K562 (cell line): ENCODE results near the gene LUM. TPM values are rescaled to one million over a fixed set of nuclear protein-coding genes. Genes with fewer than 3 reads are reported as not detected.

Experiments
- ATAC-seq: fragments of 200-7000 bp; cut with Tn5 transposase; 3 replicates; pipeline ENCODE4 v1.9.1; 2020; ENCODE audit warnings: moderate library complexity
- Bru-seq: library from RNA; stranded (reverse); fragments of 400-500 nt; gene quantifications from one replicate; lab custom pipeline; 2021; lab: Mats Ljungman, UMichigan
- BruChase-seq, 2 experiments: library from RNA; stranded (reverse); fragments of 400-500 nt; gene quantifications; one replicate each; lab custom pipeline; 2021; lab: Mats Ljungman, UMichigan
- BruUV-seq: library from RNA; stranded (reverse); fragments of 400-500 nt; replicated peaks from 2 replicates; lab custom pipeline; 2021; lab: Mats Ljungman, UMichigan
- CTCF ChIA-PET: fragments of 300-600 bp; formaldehyde crosslinking; extraction: SDS; loops from one replicate; lab custom pipeline; 2021; ENCODE audit warnings: low intra/inter-chr PET ratio; lab: Yijun Ruan, JAX
- POLR2A ChIA-PET: fragments of 300-600, 350-650 bp; sonication (Branson Sonifier 250); formaldehyde crosslinking; extraction: SDS; loops from one replicate; lab custom pipeline; 2021; ENCODE audit warnings: antibody characterized with exemption, inconsistent platforms; lab: Yijun Ruan, JAX
- DNase-seq, 4 experiments: peaks; one replicate each; pipeline versions ENCODE4 v3.0.0 to v3.0.0-alpha.2; 2011 to 2018; ENCODE audit warnings: low spot score in 3 of 4, mixed read lengths in 3 of 4; ENCODE audit errors: extremely low read depth in 1 of 4
- FAIRE-seq: peaks from 2 replicates; lab custom pipeline; 2011; peaks lifted over from hg19 to GRCh38; lab: Jason Lieb, UNC
- H2AFZ ChIP-seq: 2 replicates; pipeline ENCODE4 v1.6.0; 2011; ENCODE audit warnings: low read depth, low read length, control low read depth, inconsistent platforms
- H3K27ac ChIP-seq: fragments of 200-600 bp; 3 replicates; pipeline ENCODE4 v1.8.0; 2011; ENCODE audit warnings: low read depth, mild to moderate bottlenecking, control low read depth, inconsistent platforms, low read length, moderate library complexity, mixed read lengths; ENCODE audit errors: extremely low read depth
- H3K27me3 ChIP-seq, 2 experiments: fragments of 300-600 bp in 1 of 2; 2 replicates in 1 of 2; 3 replicates in 1 of 2; pipeline versions ENCODE4 v1.6.0 to v1.8.0; 2011; ENCODE audit warnings: inconsistent platforms in 2 of 2, low read length in 2 of 2, mild to moderate bottlenecking in 1 of 2, mixed read lengths in 1 of 2, moderate library complexity in 1 of 2; ENCODE audit not compliant: control insufficient read depth in 2 of 2, insufficient read depth in 2 of 2
- H3K36me3 ChIP-seq: fragments of 300-600 bp; 3 replicates; pipeline ENCODE4 v1.8.0; 2011; ENCODE audit warnings: mild to moderate bottlenecking, low read length, inconsistent platforms; ENCODE audit not compliant: control insufficient read depth, insufficient read depth
- H3K4me1 ChIP-seq, 2 experiments: fragments of 200-600 bp in 1 of 2; replicated peaks in 1 of 2; 2 replicates in 1 of 2; 3 replicates in 1 of 2; pipeline versions ENCODE4 v1.5.1 to v1.8.0; 2011; ENCODE audit warnings: inconsistent platforms in 2 of 2, low read length in 2 of 2, mild to moderate bottlenecking in 1 of 2, mixed read lengths in 1 of 2, moderate library complexity in 1 of 2; ENCODE audit not compliant: control insufficient read depth in 2 of 2, insufficient read depth in 2 of 2
- H3K4me2 ChIP-seq: 2 replicates; pipeline ENCODE4 v1.6.1; 2011; ENCODE audit warnings: low read length, control low read depth, inconsistent platforms, mixed read lengths; ENCODE audit not compliant: insufficient read depth
- H3K4me3 ChIP-seq: fragments of 200-600 bp; sonication (generic), shearing (Covaris generic); 2 replicates; pipeline ENCODE4 v1.5.1; 2016; ENCODE audit warnings: control low read depth, inconsistent platforms
- H3K79me2 ChIP-seq: fragments of 200-600 bp; 3 replicates; pipeline ENCODE4 v1.8.0; 2011; ENCODE audit warnings: low read length, inconsistent platforms; ENCODE audit not compliant: control insufficient read depth, insufficient read depth
- H3K9ac ChIP-seq, 2 experiments: 2 replicates each; pipeline versions ENCODE4 v1.6.0 to v1.6.1; 2011; ENCODE audit warnings: low read depth in 2 of 2, low read length in 2 of 2, control low read depth in 1 of 2, inconsistent platforms in 1 of 2, mild to moderate bottlenecking in 1 of 2, mixed read lengths in 1 of 2; ENCODE audit not compliant: insufficient read depth in 1 of 2
- H3K9me1 ChIP-seq: one replicate; pipeline ENCODE4 v1.6.0; 2011; ENCODE audit warnings: inconsistent platforms, mild to moderate bottlenecking, low read length, moderate library complexity; ENCODE audit not compliant: control insufficient read depth, insufficient read depth
- H3K9me3 ChIP-seq: replicated peaks from 2 replicates; pipeline ENCODE4 v1.5.1; 2011; ENCODE audit warnings: low read depth, low read length, inconsistent platforms; ENCODE audit not compliant: control insufficient read depth, insufficient read depth
- H4K20me1 ChIP-seq: replicated peaks from 2 replicates; pipeline ENCODE4 v1.6.1; 2011; ENCODE audit warnings: low read length, inconsistent platforms, mixed read lengths; ENCODE audit not compliant: control insufficient read depth, insufficient read depth
- ATF1 ChIP-seq, 2 experiments: fragments of 450-650 bp in 1 of 2; IDR thresholded peaks; 2 replicates each; pipeline ENCODE4 v1.6.1; 2016; ENCODE audit warnings: missing compliant biosample characterization in 1 of 2, missing genetic modification characterization in 1 of 2
- COPS2 ChIP-seq: fragments of 450-650 bp; conservative IDR thresholded peaks from 2 replicates; pipeline ENCODE4 v1.6.1; 2016; ENCODE audit warnings: mild to moderate bottlenecking, moderate library complexity
- KAT2B ChIP-seq: IDR thresholded peaks from one replicate; pipeline ENCODE4 v1.6.1; 2012; ENCODE audit warnings: low read depth, mild to moderate bottlenecking, control low read depth, inconsistent platforms, low read length, moderate library complexity
- NR2C1 ChIP-seq, 2 experiments: fragments of 450-650 bp; IDR thresholded peaks; 2 replicates each; pipeline ENCODE4 v1.6.1; 2017; ENCODE audit warnings: mild to moderate bottlenecking in 2 of 2, antibody characterized with exemption in 1 of 2, inconsistent platforms in 1 of 2, missing compliant biosample characterization in 1 of 2, missing genetic modification characterization in 1 of 2
- NR4A1 ChIP-seq, 2 experiments: fragments of 250-450 bp in 1 of 2; fragments of 450-650 bp in 1 of 2; sonication (Bioruptor Pico) in 1 of 2; IDR thresholded peaks; 2 replicates each; pipeline versions ENCODE4 v1.4.0 to v1.6.1; 2016 to 2020; ENCODE audit warnings: mild to moderate bottlenecking in 2 of 2, missing compliant biosample characterization in 1 of 2, missing genetic modification characterization in 1 of 2, moderate library complexity in 1 of 2
- SMARCB1 ChIP-seq: IDR thresholded peaks from 2 replicates; pipeline ENCODE4 v1.6.1; 2011; ENCODE audit warnings: improper control_type of control experiment, low read depth; ENCODE audit not compliant: insufficient read length
- SREBF2 ChIP-seq: sonication (generic); formaldehyde crosslinking; IDR thresholded peaks from 2 replicates; pipeline ENCODE4 v1.4.0; 2020; ENCODE audit warnings: mild to moderate bottlenecking, missing genetic modification reagents
- ZBTB7A ChIP-seq: IDR thresholded peaks from 2 replicates; pipeline ENCODE4 v1.6.1; 2011; ENCODE audit warnings: low read depth, mild to moderate bottlenecking, low read length, moderate library complexity, borderline replicate concordance; ENCODE audit not compliant: control insufficient read depth
- ZNF408 ChIP-seq: fragments of 250-450 bp; sonication (Bioruptor Pico); IDR thresholded peaks from 2 replicates; pipeline ENCODE4 v1.4.0; 2020; ENCODE audit warnings: low read depth, mild to moderate bottlenecking, moderate library complexity
- WGBS: fragments of 100-300 bp; shearing (Covaris generic); methylation state at CpG from one replicate; pipeline ENCODE4 v1.1.6; 2016; ENCODE audit warnings: low coverage, mixed read lengths; ENCODE audit not compliant: insufficient coverage; ENCODE audit errors: missing lambda C conversion rate; 5-methylcytosine and 5-hydroxymethylcytosine counted together
- in situ Hi-C: fragments of 300-500 bp; cut with MboI; formaldehyde crosslinking; loops from 4 replicates; pipeline ENCODE4 v1.15.0; 2018; ENCODE audit warnings: inconsistent platforms, mixed read lengths
- intact Hi-C: fragments of 100-400 bp; cut with micrococcal nuclease; formaldehyde crosslinking; loops from 2 replicates; pipeline ENCODE4 v1.14.2; 2022
- long read RNA-seq, 3 experiments: library from polyadenylated mRNA in 2 of 3; library from RNA in 1 of 3; unstranded in 2 of 3; stranded (forward) in 1 of 3; transcript quantifications; one replicate each; pipeline ENCODE4 v2.0.0, GENCODE V29; 2019 to 2022
- polyA minus RNA-seq, 3 experiments: library from RNA; depleted of rRNA, polyadenylated mRNA; stranded (reverse); fragments of >200 nt; gene quantifications; 2 replicates each; pipeline ENCODE4 v1.2.3, GENCODE V29; 2011
- polyA plus RNA-seq, 8 experiments: library from polyadenylated mRNA; depleted of rRNA in 4 of 8; stranded (reverse) in 5 of 8; unstranded in 3 of 8; fragments of >200 nt; fragmentation: Nextera tagmentation in 2 of 8; fragmentation: Illumina TruSeq in 1 of 8; extraction: Ambion mirVana in 2 of 8; extraction: Trizol in 1 of 8; gene quantifications; 2 replicates each; pipeline versions ENCODE4 v1.2.1 to v1.2.3, GENCODE V29; 2011 to 2014; ENCODE audit warnings: inconsistent platforms in 1 of 8, missing spikeins in 1 of 8
- total RNA-seq, 7 experiments: library from RNA; depleted of rRNA in 6 of 7; stranded (reverse); fragments of >200 nt in 6 of 7; fragmentation: Illumina TruSeq in 2 of 7; extraction: Trizol in 2 of 7; gene quantifications; 2 replicates each; pipeline versions ENCODE4 v1.2.1 to v1.2.3, GENCODE V29; 2011 to 2021; ENCODE audit warnings: low replicate concordance in 1 of 7
- TF ChIP-seq, protein P1 (sequence below): fragments of 150-350 bp; conservative IDR thresholded peaks from 2 replicates; pipeline ENCODE4 v1.6.1; 2014; ENCODE audit warnings: low read length
- TF ChIP-seq, protein P2 (sequence below): sonication (generic); formaldehyde crosslinking; IDR thresholded peaks from 2 replicates; pipeline ENCODE4 v1.8.1; 2023; ENCODE audit warnings: mild to moderate bottlenecking, missing genetic modification reagents, moderate library complexity

LUM gene, protein sequence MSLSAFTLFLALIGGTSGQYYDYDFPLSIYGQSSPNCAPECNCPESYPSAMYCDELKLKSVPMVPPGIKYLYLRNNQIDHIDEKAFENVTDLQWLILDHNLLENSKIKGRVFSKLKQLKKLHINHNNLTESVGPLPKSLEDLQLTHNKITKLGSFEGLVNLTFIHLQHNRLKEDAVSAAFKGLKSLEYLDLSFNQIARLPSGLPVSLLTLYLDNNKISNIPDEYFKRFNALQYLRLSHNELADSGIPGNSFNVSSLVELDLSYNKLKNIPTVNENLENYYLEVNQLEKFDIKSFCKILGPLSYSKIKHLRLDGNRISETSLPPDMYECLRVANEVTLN
- total RNA-seq (2011; cell fraction: chromatin; rRNA removed; ENCODE audit: low replicate concordance): not detected in 2 replicates
- total RNA-seq (2011; cell fraction: nucleolus; rRNA removed): not detected in 2 replicates
- total RNA-seq (2011; cell fraction: nucleoplasm; rRNA removed): not detected in 2 replicates
- total RNA-seq (2014; rRNA removed) (not detected in 2 replicates), total RNA-seq (2014; rRNA removed; fragmentation: Illumina TruSeq; extraction: Trizol) (not detected in 2 replicates), total RNA-seq (2015; rRNA removed; fragmentation: Illumina TruSeq; extraction: Trizol) (not detected in 2 replicates), total RNA-seq (2021) (0.11 and 0.40 TPM in 2 replicates), polyA plus RNA-seq (2011; rRNA removed) (not detected in 2 replicates), polyA plus RNA-seq (2014; fragmentation: Illumina TruSeq; extraction: Trizol) (not detected in 2 replicates), polyA plus RNA-seq (2014; fragmentation: Nextera tagmentation; extraction: Ambion mirVana) (not detected), polyA plus RNA-seq (2014; rRNA removed) (not detected in 2 replicates), polyA minus RNA-seq (2011; rRNA and poly(A)+ RNA removed) (not detected in 2 replicates), Bru-seq, nascent RNA (not detected), BruChase-seq, experiment 1, labeled RNA remaining after a 2-hour chase (not detected), BruChase-seq, experiment 2, labeled RNA remaining after a 6-hour chase (not detected)
- polyA plus RNA-seq (2011; cell fraction: cytosol; rRNA removed): not detected in 2 replicates
- polyA plus RNA-seq (2011; cell fraction: nucleus; rRNA removed): not detected in 2 replicates
- polyA plus RNA-seq (2012): not detected in 2 replicates
- not detected in 2 replicates for polyA minus RNA-seq (2011; cell fraction: cytosol; rRNA and poly(A)+ RNA removed)
- not detected in 2 replicates for polyA minus RNA-seq (2011; cell fraction: nucleus; rRNA and poly(A)+ RNA removed)
- long read RNA-seq, experiment 1: 0 reads
- long read RNA-seq, experiment 2: 0 reads
- long read RNA-seq, experiment 3: 0 reads

DNA sequence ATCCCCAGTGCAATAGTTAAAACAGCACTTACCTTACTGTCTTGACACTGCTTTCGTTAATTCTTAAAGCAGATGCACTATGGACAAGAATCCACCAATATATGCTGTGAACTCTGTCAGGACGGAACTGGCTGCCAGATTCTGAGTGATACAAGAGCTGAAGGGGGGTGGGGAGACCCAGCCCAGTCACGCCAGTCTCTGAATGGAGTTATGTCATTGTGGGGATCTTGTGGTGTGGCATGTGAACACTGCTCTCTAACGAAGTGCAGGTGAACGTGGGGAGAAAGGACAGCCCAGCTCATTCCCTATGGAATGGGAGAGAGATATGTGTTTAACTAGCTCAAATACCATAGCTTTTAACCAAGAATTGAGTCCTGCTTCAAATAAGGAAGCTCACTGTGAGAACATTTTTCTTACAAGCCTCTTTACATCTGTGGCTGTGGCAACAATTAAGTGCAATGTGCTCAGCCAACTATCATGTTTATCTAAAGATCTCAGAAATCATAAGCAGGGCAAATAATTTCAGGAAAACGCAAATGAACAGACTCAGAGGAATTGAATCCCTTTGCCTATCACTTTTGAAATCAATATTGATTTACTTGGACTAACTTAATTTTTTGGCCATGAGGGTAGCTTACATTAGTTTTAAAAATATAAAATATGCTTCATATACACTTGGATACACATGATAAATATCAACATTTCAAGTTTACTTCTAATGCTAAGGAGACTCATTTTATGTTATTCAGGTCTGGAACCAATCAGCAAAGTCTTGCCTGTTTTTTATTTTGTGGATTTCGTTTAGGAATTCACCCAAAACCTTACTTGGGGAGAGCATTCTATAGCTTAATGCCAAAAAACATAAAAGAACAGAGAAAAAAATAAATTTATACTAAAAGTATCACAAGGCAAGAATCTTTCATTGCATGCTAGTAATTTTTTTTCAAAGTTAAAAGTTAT is at the start of gene LUM:
Gene LUM, minus strand, starts transcription at position 129 of the 960 bp plus-strand sequence. CDS start 2,515 bp downstream, outside the sequence.
- intact Hi-C loops (no loop called here), in situ Hi-C loops (no loop called here)
- H3K79me2 ChIP-seq: no peaks in the 10 kb centered on the region
- H3K4me1 ChIP-seq: no peaks in the 10 kb centered on the region
- H3K36me3 ChIP-seq: no peaks in the 10 kb centered on the region
- H4K20me1 ChIP-seq: no peaks in the 10 kb centered on the region
- no TSS peak for BruUV-seq
- H3K27ac ChIP-seq: no peak within 1 kb of the TSS
- H3K4me2 ChIP-seq: no peak within 1 kb of the TSS
- ATAC-seq (no peak), FAIRE-seq (no peak), DNase-seq (no peak)
- CTCF ChIA-PET: no interaction called here
- no peaks in the 10 kb centered on the region for H3K9me1 ChIP-seq
- H3K9ac ChIP-seq: no peak within 1 kb of the TSS
- H2AFZ ChIP-seq: no peak within 1 kb of the TSS
- no peaks in the 10 kb centered on the region for H3K27me3 ChIP-seq
- 2% methylated on average over 7 of the region's 7 CpGs for WGBS
- POLR2A ChIA-PET: no interaction called here
- H3K9me3 ChIP-seq: no peaks in the 10 kb centered on the region
- H3K4me3 ChIP-seq: no peak within 1 kb of the TSS
- TF ChIP-seq ZBTB7A: no peak
- TF ChIP-seq ZNF408 (CRISPR knock-in tag): no peak
- no peak for TF ChIP-seq KAT2B
- TF ChIP-seq SREBF2 (CRISPR knock-in tag): no peak
- no peak for TF ChIP-seq ATF1 (CRISPR knock-in tag; IDR thresholded peaks at IDR 0.05)
- TF ChIP-seq ATF1 (tag; IDR thresholded peaks at IDR 0.05): no peak
- TF ChIP-seq NR2C1 (IDR thresholded peaks at IDR 0.05): no peak
- no peak for TF ChIP-seq NR2C1 (tag; IDR thresholded peaks at IDR 0.05)
- TF ChIP-seq SMARCB1: no peak
- no peak for TF ChIP-seq NR4A1 (CRISPR knock-in tag; IDR thresholded peaks at IDR 0.05)
- TF ChIP-seq NR4A1 (tag; IDR thresholded peaks at IDR 0.05): no peak
- TF ChIP-seq COPS2: no peak
- TF ChIP-seq, protein P1, sequence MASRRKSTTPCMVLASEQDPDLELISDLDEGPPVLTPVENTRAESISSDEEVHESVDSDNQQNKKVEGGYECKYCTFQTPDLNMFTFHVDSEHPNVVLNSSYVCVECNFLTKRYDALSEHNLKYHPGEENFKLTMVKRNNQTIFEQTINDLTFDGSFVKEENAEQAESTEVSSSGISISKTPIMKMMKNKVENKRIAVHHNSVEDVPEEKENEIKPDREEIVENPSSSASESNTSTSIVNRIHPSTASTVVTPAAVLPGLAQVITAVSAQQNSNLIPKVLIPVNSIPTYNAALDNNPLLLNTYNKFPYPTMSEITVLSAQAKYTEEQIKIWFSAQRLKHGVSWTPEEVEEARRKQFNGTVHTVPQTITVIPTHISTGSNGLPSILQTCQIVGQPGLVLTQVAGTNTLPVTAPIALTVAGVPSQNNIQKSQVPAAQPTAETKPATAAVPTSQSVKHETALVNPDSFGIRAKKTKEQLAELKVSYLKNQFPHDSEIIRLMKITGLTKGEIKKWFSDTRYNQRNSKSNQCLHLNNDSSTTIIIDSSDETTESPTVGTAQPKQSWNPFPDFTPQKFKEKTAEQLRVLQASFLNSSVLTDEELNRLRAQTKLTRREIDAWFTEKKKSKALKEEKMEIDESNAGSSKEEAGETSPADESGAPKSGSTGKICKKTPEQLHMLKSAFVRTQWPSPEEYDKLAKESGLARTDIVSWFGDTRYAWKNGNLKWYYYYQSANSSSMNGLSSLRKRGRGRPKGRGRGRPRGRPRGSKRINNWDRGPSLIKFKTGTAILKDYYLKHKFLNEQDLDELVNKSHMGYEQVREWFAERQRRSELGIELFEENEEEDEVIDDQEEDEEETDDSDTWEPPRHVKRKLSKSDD: no peak
- TF ChIP-seq, protein P2, sequence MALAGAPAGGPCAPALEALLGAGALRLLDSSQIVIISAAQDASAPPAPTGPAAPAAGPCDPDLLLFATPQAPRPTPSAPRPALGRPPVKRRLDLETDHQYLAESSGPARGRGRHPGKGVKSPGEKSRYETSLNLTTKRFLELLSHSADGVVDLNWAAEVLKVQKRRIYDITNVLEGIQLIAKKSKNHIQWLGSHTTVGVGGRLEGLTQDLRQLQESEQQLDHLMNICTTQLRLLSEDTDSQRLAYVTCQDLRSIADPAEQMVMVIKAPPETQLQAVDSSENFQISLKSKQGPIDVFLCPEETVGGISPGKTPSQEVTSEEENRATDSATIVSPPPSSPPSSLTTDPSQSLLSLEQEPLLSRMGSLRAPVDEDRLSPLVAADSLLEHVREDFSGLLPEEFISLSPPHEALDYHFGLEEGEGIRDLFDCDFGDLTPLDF: no peak
